HG02981 (cell line): Measurements from ENCODE around the gene UGGT2.
"Not testable (repeated sequence)": the region's sequence is repeated elsewhere in the genome, so short reads cannot be mapped to it uniquely, and the experiment has no call there.

ENCODE experiments used
- ATAC-seq: cut with Tn5 transposase; IDR thresholded peaks from one replicate; pipeline ENCODE4 v1.9.1; 2021; ENCODE audit warnings: mild to moderate bottlenecking, moderate library complexity; ENCODE audit not compliant: unreplicated experiment

Gene UGGT2

DNA sequence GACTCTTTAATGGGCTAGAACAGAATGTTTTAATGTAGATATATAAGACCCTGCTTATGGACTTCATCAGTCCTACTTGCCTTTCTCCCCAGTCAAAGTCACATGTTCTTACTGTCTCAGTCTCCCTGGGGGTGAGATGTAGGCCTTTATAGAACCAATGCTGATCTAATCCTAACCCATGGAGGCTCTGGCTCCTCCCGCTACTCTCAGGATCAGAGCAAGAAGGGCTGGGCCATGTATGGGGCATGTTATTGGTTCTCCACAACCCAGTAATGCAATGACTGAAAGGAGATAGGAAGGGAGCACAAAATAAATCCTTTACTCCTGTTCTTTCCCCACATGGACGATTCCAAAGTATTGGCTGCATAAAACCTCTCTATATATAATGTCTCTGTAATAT is 82.3 kb downstream of the UGGT2 start:
- ATAC-seq: no peak

GRCh38 chr13:95968906-95969305 is 84.3 kb downstream of the UGGT2 start:
- ATAC-seq: no peak

GRCh38 chr13:95957331-95957730 is 95.9 kb downstream of the UGGT2 start:
- no peak for ATAC-seq

DNA sequence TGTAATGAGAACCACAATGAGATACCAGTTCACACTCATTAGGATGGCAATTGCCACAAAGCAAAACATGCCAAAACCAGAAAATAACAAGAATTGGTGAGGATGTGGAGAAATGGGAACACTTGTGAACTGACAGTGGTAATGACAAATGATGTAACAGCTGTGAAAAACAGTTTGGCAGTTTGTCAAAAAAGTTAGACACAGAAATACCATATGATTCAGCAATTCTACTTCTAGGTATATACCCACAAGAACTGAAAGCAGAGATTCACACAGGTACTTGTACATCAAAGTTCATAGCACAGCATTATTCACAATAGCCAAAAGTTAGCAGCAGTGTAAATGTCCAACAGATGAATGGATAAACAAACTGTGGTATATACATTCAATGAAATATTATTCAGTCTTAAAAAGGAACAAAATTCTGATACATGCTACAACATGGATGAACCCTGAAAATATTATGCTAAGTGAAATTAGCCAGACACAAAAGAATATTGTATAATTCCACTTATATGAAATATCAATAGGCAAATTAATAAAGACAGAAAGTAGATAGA is 96.5 kb downstream of the UGGT2 start:
- ATAC-seq: no peak

DNA sequence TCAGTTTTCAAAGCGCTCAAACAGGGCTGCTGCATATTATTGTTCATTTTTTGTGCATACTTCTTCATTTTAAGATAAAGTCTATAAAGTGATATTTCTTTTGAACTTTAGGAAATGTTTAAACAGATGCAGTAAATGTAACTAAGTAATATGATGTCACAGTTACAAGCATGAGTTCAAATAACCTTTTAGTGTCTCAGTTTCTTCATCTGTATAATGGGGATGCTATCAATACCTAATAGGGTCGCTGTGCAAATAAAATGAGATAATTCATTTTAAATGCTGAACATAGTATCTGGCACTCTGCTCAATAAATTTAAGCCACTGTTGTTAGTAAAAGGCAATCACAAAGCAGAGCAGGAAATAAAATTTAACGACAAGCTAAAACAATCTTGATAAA is 97.5 kb downstream of the UGGT2 start:
- no peak for ATAC-seq

GRCh38 chr13:95955255-95955654 is 97.9 kb downstream of the UGGT2 start:
- peak; percentile 93 for ATAC-seq

- ATAC-seq: no peak
Observed at GRCh38 chr13:95954266-95954665, 98.9 kb downstream of the UGGT2 start.

- ATAC-seq: no peak
Observed at GRCh38 chr13:95950103-95950502, 103.1 kb downstream of the UGGT2 start.

- ATAC-seq: no peak
Observed at GRCh38 chr13:95948656-95949055, 104.5 kb downstream of the UGGT2 start.

- no peak for ATAC-seq
Observed at GRCh38 chr13:95937714-95938320, 115.4 kb downstream of the UGGT2 start.

DNA sequence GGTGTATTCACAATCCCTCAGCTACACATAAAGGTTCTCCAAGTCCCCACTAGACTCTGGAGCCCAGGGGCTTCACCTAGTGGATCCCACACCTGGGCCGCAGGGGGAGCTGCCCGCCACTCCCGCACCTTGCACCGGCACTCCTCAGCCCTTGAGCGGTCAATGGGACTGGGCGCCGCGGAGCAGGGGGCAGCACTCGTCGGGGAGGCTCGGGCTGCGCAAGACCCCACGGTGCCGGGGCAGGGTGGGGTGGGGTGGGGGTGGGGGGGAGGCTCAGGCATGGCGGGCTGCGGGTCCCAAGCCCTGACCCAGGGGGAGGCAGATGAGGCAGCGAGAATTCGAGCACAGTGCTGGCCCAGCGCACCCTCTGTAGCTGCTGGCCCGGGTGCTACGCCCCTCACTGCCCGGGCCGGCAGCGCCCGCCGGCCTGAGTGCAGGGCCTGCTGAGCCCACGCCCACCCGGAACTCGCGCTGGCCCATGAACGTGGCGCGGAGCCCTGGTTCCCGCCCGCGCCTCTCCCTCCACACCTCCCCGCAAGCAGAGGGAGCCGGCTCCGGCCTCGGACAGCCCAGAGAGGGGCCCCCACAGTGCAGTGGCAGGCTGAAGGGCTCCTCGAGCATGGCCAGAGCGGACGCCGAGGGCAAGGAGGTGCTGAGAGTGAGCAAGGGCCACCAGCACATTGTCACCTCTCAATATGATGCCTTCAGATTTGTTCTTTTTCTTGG is 121.7 kb downstream of the UGGT2 start:
- no peak for ATAC-seq

DNA sequence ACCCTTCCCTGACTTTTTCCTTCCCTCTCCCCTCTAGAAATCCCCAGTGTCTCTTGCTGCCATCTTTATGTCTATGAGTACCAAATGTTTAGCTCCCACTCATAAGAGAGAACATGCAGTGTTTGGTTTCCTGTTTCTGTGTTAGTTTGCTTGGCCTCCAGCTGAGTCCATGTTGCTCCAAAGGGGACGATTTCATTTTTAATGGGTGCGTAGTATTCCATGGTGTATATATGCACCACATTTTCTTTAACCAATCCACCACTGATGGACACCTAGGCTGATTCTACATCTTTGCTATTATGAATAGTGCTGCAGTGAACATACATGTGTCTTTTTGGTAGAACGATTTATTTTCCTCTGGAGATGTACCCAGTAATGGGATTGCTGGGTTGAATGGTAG is 123.8 kb downstream of the UGGT2 start:
- no peak for ATAC-seq

DNA sequence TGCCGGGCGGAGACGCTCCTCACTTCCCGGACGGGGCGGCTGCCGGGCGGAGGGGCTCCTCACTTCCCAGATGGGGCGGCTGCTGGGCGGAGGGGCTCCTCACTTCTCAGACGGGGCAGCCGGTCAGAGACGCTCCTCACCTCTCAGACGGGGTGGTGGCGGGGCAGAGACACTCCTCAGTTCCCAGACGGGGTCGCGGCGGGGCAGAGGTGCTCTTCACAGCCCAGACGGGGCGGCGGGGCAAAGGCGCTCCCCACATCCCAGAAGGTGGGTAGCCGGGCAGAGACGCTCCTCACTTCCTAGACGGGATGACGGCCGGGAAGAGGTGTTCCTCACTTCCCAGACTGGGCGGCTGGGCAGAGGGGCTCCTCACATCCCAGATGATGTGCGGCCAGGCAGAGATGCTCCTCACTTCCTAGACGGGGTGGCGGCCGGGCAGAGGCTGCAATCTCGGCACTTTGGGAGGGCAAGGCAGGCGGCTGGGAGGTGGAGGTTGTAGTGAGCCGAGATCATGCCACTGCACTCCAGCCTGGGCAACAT is 124.8 kb downstream of the UGGT2 start:
- not testable (repeated sequence) for ATAC-seq

DNA sequence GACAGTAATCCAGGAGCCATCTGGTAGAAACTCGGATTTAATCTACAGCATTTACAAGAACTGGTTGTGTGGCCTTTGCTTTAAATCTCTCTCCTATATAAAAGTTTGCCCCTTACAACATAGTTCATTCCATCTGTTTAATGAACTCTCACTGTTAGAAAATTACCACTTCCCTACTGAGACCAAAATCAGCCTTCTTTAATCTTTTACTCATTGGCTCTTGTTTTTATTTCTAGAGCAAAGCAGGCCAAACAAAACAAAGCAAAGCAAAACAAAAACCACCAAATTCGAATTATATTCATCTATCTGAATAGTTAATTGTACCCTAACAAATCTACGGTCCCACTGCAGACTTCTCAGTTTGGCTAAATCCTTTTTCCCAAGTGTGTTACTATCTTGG is 127.0 kb downstream of the UGGT2 start:
- no peak for ATAC-seq

- ATAC-seq: no peak
Observed at GRCh38 chr13:95924389-95924994, 128.7 kb downstream of the UGGT2 start.

DNA sequence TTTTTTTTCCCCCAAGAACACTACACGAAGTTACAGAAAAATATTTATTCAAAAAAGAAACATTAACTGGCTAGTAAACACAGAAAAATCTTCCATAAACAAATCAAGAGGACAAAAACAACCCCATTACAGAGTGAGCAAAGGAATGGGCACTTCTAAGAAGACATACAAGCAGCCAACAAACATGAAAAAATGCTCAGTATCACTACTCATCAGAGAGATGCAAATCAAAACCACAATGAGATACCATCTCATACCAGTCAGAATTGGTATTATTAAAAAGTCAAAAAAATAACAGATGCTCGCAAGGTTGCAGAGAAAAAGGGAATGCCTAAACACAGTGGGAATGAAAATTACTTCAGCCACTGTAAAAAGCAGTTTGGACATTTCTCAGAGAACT is 131.7 kb downstream of the UGGT2 start:
- ATAC-seq: no peak

DNA sequence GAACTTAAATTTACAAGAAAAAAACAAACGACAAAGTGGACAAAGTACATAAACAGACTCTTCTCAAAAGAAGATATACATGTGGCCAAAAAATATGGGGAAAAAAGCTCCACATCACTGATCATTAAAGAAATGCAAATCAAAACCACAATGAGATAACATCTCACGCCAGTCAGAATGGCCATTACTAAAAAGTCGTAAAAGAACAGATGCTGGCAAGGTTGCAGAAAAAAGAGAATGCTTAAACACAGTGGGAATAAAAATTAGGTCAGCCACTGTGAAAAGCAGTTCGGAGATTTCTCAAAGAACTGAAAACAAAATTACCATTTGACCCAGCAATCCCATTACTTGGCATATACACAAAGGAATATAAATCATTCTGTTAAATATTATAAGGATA is 132.7 kb downstream of the UGGT2 start:
- no peak for ATAC-seq

DNA sequence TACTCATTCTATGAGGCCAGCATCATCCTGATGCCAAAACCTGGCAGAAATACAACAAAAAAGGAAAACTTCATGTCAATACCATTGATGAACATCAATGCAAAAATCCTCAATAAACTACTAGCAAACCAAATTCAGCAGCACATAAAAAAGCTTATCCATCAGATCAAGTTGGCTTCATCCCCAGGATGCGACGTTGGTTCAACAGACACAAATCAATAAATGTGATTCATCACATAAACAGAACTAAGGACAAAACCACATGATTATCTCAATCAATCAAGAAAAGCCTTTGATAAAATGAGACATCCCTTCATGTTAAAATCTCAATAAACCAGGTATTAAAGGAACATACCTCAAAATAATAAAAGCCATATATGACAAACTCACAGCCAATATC is 134.3 kb downstream of the UGGT2 start:
- ATAC-seq: no peak

- ATAC-seq: no peak
Observed at GRCh38 chr13:95914991-95915501, 138.2 kb downstream of the UGGT2 start.

DNA sequence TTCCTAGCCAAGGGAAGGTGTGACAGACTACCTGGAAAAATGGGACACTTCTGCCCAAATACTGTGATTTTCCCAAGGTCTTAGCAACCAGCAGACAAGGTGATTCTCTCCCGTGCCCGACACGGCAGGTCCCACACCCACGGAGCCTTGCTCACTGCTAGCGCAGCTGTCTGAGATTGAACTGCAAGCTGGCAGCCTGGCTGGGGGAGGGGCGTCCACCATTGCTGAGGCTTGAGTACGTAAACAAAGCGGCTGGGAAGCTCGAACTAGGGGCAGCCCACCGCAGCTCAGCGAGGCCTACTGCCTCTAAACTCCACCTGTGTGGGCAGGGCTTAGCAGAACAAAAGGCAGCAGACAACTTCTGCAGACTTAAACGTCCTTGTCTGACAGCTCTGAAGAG is 146.2 kb downstream of the UGGT2 start:
- no peak for ATAC-seq

DNA sequence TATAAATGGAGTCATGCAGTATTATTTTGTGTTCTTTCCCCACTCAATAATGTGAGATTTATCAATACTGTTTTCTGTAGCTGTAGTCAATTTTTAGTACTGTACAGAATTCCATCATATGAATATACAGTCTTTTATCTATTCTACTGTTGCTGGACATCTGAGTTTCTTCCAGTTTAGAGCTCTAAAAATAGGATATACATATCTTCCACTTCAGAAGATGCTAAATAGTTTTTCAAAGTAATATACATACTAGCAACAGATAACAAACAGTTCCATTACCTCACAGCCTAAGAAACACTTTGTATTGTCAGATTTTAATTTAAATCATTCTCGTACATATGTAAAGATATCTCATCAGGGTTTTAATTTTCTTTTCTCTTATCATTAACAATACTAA is 149.6 kb downstream of the UGGT2 start:
- no peak for ATAC-seq

GRCh38 chr13:95902741-95903140 is 150.5 kb downstream of the UGGT2 start:
- ATAC-seq: no peak
